Measurements from ENCODE around the gene ELP6.

- TF ChIP-seq EZH2phosphoT487 (IDR thresholded peaks at IDR 0.05; ENCODE audit: borderline replicate concordance, low read length) (no peak), CTCF (IDR thresholded peaks at IDR 0.05; ENCODE audit: low read depth, low read length, poor library complexity, severe bottlenecking) (no peak)
Observed at GRCh38 chr3:47473391-47473790, 40.1 kb downstream of the ELP6 start.
